Measurements from ENCODE around the gene DAB1.

The DAB1 gene

DNA sequence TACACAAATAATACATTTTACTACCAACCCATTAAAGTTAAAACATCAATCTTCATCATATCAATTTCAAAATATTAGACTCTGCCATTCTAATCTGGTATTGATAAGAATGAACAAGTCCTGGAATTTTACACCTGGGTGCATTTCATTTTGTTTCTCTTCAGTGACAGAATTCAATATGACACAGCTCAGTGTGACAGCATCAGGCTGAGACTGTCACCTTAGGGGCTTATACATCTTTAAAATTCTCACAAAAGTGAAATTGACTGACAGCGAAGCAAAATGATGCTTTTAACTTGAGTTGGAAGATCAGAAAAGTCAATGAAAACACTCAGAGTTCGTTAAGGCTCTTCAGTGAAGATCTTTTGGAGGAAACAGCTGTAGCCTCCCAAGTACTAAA lies 213.0 kb downstream of the DAB1 start:
- no peak overlapping the region for H3K27ac Mint-ChIP-seq
- no peaks in the 10 kb centered on the region for H3K4me1 Mint-ChIP-seq (ENCODE audit: low read depth)
- DNase-seq (ENCODE audit: low spot score): no peak
- no peaks in the 10 kb centered on the region for H3K27me3 Mint-ChIP-seq (ENCODE audit: low read depth)
- no peaks in the 10 kb centered on the region for H3K9me3 Mint-ChIP-seq
- H3K36me3 Mint-ChIP-seq (ENCODE audit: low read depth): no peaks in the 10 kb centered on the region
- H3K4me3 Mint-ChIP-seq: no peak overlapping the region

DNA sequence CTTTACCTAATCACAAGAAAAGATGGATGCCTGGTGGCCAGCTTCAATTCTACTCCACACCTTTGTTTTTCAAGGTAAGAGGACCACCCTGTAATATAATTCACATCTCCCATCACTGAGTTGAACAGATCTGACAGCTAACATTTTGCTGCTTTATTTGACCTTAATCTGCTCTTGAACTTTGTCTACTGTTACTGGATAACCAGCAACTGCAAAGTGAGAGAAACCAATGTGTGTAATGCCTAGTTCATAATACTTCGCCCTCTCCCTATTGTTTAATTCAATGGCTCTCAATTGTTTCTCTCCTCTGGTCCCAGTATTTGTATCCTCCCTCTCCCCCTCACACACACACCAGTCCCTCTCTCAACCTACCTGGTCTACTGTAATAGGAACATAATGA lies 214.4 kb downstream of the DAB1 start:
- Mint-ChIP-seq H3K4me1 (ENCODE audit: low read depth) (no peaks in the 10 kb centered on the region), H3K27me3 (ENCODE audit: low read depth) (no peaks in the 10 kb centered on the region), H3K9me3 (no peaks in the 10 kb centered on the region), H3K27ac (no peak overlapping the region), H3K36me3 (ENCODE audit: low read depth) (no peaks in the 10 kb centered on the region), H3K4me3 (no peak overlapping the region)
- DNase-seq (ENCODE audit: low spot score): no peak

DNA sequence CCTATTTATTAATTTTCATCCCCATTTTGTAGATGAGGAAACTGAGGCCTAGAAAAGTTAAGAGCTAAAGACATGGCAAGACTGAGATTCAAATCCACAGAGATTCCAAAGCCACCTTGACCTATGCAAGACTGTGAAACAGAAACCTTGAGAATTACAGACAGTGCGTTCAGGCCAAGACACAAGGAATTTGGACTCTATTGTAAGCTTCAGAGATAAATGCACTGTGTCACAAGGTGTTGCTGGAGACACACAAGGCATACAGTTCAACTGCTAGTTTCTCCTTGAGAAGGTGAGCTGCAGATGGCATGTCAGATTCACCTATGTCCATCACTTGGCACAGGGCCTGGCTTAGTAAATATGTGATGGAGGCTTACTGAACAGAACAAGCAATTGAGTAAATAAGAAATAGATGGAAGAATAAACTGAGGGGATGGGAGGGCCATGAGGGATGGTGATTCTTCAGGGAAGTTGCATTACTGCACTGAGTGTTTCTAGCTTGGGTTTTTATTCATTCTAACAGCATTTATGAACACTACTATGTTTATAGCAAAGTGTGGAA lies 215.0 kb downstream of the DAB1 start:
- Mint-ChIP-seq H3K9me3 (no peaks in the 10 kb centered on the region), H3K4me1 (ENCODE audit: low read depth) (no peaks in the 10 kb centered on the region), H3K4me3 (no peak overlapping the region), H3K27me3 (ENCODE audit: low read depth) (no peaks in the 10 kb centered on the region), H3K27ac (no peak overlapping the region), H3K36me3 (ENCODE audit: low read depth) (no peaks in the 10 kb centered on the region)
- DNase-seq (ENCODE audit: low spot score): no peak

DNA sequence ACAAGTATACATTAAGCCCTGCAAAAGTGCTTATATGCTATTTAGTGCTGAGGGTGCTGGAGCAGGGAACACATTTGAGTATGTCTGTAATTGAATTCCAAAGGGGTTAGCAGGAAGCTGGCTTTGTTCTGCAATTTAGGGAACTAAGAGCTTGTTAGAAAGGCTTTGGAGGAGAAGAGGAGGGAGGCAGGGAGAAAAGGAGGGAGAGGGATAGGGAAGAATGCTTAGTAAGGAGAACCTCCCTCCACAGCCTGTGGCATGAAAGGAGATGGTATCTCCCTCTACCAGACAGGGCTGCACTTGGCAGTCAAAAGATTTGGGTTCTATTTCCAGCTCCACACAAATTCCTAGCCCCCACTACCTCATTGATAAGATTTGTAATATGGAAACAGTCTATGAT lies 217.8 kb downstream of the DAB1 start:
- H3K27ac Mint-ChIP-seq: no peak overlapping the region
- no peak for DNase-seq (ENCODE audit: low spot score)
- H3K36me3 Mint-ChIP-seq (ENCODE audit: low read depth): no peaks in the 10 kb centered on the region
- H3K9me3 Mint-ChIP-seq: no peaks in the 10 kb centered on the region
- H3K4me1 Mint-ChIP-seq (ENCODE audit: low read depth): no peaks in the 10 kb centered on the region
- H3K4me3 Mint-ChIP-seq: no peak overlapping the region
- H3K27me3 Mint-ChIP-seq (ENCODE audit: low read depth): no peaks in the 10 kb centered on the region

DNA sequence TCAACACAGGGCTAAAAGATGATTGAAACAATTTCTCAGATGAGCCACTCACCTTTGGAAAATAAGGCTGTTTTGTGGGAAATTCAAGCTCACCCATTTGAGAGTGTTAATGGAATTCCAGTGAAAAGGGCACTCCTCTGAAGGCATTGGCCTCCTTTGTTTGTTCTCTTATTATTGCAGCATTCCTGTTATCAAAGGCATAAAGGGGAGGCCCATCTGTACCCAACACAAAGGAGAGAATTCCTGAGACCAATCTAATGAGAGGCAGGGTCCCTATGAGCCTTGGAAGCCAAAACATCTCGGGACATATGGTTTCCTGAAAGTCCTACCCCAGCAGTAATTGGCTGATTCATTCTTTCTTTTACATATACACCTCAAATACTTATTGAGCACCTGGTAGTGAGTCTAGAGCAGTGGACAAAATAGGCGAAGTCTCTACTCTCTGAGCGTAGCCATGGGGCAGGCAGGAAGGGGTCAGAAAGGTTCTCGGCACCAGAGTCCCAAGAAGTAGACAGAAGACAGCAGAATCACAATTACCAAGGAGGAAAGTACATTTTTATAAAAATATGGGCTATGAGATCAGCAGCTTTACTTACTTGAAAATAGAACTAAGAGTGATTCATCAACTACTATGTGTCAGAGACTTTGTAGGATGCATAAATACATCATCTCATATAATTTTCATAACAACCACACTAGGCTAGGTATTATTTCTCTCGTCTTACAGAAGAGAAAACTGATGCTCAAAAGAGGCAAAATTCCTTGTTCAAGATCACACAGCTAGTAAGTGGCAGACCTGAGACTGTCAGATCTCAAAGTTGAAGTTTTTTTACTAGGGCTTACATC lies 218.7 kb downstream of the DAB1 start:
- H3K4me1 Mint-ChIP-seq (ENCODE audit: low read depth): no peaks in the 10 kb centered on the region
- H3K9me3 Mint-ChIP-seq: no peaks in the 10 kb centered on the region
- no peaks in the 10 kb centered on the region for H3K36me3 Mint-ChIP-seq (ENCODE audit: low read depth)
- DNase-seq (ENCODE audit: low spot score): no peak
- H3K4me3 Mint-ChIP-seq: no peak overlapping the region
- H3K27me3 Mint-ChIP-seq (ENCODE audit: low read depth): no peaks in the 10 kb centered on the region
- no peak overlapping the region for H3K27ac Mint-ChIP-seq

DNA sequence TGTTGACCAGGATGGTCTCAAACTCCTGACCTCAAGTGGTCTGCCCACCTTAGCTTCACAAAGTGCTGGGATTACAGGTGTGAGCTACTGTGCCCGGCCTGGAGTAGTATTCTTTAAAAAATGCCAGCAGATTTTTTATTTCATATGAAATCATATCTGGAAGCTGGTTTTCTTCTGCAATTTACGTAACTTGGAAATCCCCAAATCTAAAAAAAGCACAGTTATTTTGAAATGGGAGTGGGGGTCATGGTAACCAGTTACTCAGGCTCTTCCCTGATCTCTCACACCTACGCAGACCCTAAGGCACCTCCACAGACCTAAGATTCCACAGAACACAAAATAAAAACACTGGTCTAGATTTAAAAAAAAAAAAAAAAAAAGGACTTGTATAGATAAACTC lies 219.8 kb downstream of the DAB1 start:
- H3K27me3 Mint-ChIP-seq (ENCODE audit: low read depth): no peaks in the 10 kb centered on the region
- H3K9me3 Mint-ChIP-seq: no peaks in the 10 kb centered on the region
- H3K36me3 Mint-ChIP-seq (ENCODE audit: low read depth): no peaks in the 10 kb centered on the region
- H3K4me1 Mint-ChIP-seq (ENCODE audit: low read depth): no peaks in the 10 kb centered on the region
- no peak overlapping the region for H3K4me3 Mint-ChIP-seq
- no peak overlapping the region for H3K27ac Mint-ChIP-seq
- DNase-seq (ENCODE audit: low spot score): no peak

DNA sequence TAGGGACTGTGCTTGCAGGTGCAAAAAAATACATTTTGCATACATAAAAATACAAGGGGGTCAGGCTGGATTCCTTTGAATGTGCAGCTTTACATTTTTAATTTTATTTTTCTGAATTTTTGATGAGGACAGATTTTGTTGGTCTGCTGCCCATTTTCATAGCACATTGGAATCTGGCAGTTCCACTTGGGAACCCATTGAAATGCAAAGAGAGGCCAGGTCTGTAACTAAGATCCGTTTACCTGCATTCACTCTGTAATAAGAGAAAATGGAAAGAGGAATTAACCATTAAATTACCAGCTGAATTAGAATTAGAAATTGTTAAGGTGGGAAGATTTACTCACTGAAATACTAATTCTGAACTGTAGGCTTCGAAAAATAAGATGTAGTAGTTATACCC lies 221.6 kb downstream of the DAB1 start:
- H3K4me3 Mint-ChIP-seq: no peak overlapping the region
- H3K27ac Mint-ChIP-seq: no peak overlapping the region

DNA sequence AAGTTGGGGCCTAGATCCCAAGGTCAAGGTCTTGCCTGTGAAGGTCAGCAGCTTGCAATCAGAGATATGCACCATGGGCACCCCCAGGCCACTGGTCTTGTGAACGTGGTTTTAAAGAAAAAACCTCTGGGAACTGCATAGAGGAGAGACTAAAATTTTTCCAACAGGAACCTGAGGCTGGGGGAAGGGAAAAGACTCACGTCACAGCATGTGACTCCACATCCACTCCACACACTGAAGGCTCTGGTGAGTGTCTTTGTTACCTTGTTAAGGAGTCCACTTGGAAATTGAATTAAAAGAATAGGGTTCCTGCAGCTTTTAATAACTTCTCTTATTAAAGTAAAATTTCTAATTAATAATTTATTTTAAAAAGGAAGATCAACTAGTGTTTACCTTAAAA lies 224.9 kb downstream of the DAB1 start:
- DNase-seq (ENCODE audit: low spot score): no peak
- Mint-ChIP-seq H3K36me3 (ENCODE audit: low read depth) (no peaks in the 10 kb centered on the region), H3K27me3 (ENCODE audit: low read depth) (no peaks in the 10 kb centered on the region), H3K9me3 (no peaks in the 10 kb centered on the region), H3K4me1 (ENCODE audit: low read depth) (no peaks in the 10 kb centered on the region), H3K27ac (no peak overlapping the region), H3K4me3 (no peak overlapping the region)

More for the DNA sequence above, 221.6 kb downstream of the DAB1 start:
- Mint-ChIP-seq H3K9me3 (no peaks in the 10 kb centered on the region), H3K36me3 (ENCODE audit: low read depth) (no peaks in the 10 kb centered on the region), H3K4me1 (ENCODE audit: low read depth) (no peaks in the 10 kb centered on the region), H3K27me3 (ENCODE audit: low read depth) (no peaks in the 10 kb centered on the region)
- no peak for DNase-seq (ENCODE audit: low spot score)

DNA sequence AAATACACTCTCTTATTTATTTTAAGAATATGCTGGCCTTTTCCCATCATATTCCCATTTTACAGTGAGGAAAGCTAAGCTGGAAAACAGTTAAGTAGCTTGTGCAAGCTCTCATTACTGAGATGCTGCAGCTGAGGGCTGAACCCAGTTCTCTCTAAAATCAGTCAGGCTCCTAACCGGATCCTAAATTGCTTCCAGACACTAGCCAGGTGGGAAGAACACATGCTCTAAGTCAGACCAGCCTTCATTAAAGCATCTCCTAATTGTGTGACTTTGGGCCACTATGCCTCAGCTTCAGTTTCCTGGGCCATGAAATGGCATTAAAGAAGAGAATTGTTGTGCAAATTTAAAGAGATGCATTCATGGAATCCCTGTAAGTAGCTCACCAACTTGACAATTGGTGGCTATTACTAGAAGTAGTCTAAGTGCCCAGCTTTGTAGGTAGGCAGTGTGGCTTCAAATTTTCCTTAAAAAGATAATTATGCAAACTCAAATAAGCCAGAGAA lies 228.4 kb downstream of the DAB1 start:
- H3K4me1 Mint-ChIP-seq (ENCODE audit: low read depth): no peaks in the 10 kb centered on the region
- H3K36me3 Mint-ChIP-seq (ENCODE audit: low read depth): no peaks in the 10 kb centered on the region
- DNase-seq (ENCODE audit: low spot score): no peak
- no peaks in the 10 kb centered on the region for H3K9me3 Mint-ChIP-seq
- H3K27ac Mint-ChIP-seq: no peak overlapping the region
- no peak overlapping the region for H3K4me3 Mint-ChIP-seq
- H3K27me3 Mint-ChIP-seq (ENCODE audit: low read depth): no peaks in the 10 kb centered on the region

DNA sequence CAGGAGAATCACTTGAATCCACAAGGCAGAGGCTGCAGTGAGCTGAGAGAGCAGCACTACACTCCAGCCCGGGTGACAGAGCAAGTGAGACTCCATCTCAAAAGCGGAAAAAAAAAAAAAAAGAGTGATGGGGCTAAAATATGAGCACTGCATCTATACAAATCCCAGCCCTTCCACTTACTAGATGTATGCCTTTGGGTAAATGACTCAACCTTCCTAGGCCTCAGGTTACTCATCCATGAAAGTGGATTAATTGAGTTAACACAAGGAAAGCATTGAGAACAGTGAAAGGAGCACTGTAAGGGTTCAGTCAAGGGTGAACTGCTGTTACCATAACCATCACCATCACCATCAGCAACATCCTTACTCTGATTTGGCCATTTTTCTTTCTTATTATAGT lies 231.6 kb downstream of the DAB1 start:
- Mint-ChIP-seq H3K27ac (no peak overlapping the region), H3K27me3 (ENCODE audit: low read depth) (no peaks in the 10 kb centered on the region), H3K4me1 (ENCODE audit: low read depth) (no peaks in the 10 kb centered on the region), H3K4me3 (no peak overlapping the region), H3K36me3 (ENCODE audit: low read depth) (no peaks in the 10 kb centered on the region), H3K9me3 (no peaks in the 10 kb centered on the region)
- no peak for DNase-seq (ENCODE audit: low spot score)

DNA sequence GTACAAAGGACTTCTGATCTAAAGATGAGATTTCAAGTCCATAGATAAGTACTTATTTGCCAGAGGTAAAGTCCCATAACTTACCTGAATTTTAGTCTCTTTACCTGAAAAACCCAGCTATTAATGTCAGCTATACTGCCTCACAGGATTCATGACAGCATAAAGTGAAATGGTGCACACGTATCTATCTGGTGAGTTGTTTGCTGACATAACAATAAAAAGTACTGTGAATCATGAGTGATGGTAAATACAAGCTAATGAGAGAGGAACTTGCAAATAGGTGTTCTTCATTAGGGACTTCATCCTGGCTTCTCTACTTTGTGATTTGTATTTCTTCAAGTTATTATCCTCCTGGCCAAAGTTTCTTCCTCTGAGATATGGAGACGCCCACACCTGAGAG lies 233.0 kb downstream of the DAB1 start:
- no peak overlapping the region for H3K4me3 Mint-ChIP-seq
- DNase-seq (ENCODE audit: low spot score): no peak
- no peaks in the 10 kb centered on the region for H3K9me3 Mint-ChIP-seq
- no peaks in the 10 kb centered on the region for H3K4me1 Mint-ChIP-seq (ENCODE audit: low read depth)
- H3K27me3 Mint-ChIP-seq (ENCODE audit: low read depth): no peaks in the 10 kb centered on the region
- no peaks in the 10 kb centered on the region for H3K36me3 Mint-ChIP-seq (ENCODE audit: low read depth)
- H3K27ac Mint-ChIP-seq: no peak overlapping the region

DNA sequence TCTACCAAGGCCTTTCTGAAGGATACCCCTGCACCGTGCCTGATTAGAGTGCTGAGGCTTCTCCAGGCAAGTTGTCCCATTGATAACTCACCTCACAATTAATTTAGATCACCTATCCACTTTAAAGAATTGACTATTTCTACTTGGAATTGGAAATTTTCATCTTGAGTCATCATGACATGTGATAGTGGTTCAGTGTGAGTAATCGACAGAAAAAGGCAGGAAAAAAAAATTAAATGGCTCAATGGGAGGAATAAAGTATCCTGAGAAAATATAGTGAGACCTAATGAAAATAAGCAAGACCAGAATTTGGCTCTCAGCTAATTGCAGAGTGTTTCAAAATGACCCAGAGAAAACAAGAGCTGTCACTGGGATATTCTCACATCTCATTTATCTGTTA lies 235.7 kb downstream of the DAB1 start:
- H3K4me3 Mint-ChIP-seq: no peak overlapping the region
- no peak overlapping the region for H3K27ac Mint-ChIP-seq
- no peaks in the 10 kb centered on the region for H3K9me3 Mint-ChIP-seq
- no peaks in the 10 kb centered on the region for H3K27me3 Mint-ChIP-seq (ENCODE audit: low read depth)
- DNase-seq (ENCODE audit: low spot score): no peak
- H3K4me1 Mint-ChIP-seq (ENCODE audit: low read depth): no peaks in the 10 kb centered on the region
- H3K36me3 Mint-ChIP-seq (ENCODE audit: low read depth): no peaks in the 10 kb centered on the region

DNA sequence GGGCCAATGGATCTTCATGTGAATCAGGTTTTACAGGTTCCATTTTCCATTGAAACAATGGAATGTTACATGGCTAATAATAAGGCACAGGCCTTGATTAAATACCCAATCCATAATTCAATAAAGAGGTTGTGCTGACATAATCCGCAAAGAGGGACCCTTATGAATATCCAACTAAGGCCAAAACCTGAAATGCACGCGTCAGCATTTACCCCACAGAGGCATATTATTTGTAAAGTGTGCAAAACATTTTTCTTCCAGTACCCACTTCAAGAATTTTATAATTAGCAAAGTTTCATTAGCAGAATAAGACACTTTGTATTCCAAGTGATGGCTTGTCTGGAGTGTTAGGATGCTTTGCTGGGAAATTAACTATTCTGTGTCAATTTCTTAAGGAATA lies 237.4 kb downstream of the DAB1 start:
- no peaks in the 10 kb centered on the region for H3K4me1 Mint-ChIP-seq (ENCODE audit: low read depth)
- no peaks in the 10 kb centered on the region for H3K36me3 Mint-ChIP-seq (ENCODE audit: low read depth)
- H3K27me3 Mint-ChIP-seq (ENCODE audit: low read depth): no peaks in the 10 kb centered on the region
- H3K27ac Mint-ChIP-seq: no peak overlapping the region
- H3K9me3 Mint-ChIP-seq: no peaks in the 10 kb centered on the region
- no peak for DNase-seq (ENCODE audit: low spot score)
- no peak overlapping the region for H3K4me3 Mint-ChIP-seq

DNA sequence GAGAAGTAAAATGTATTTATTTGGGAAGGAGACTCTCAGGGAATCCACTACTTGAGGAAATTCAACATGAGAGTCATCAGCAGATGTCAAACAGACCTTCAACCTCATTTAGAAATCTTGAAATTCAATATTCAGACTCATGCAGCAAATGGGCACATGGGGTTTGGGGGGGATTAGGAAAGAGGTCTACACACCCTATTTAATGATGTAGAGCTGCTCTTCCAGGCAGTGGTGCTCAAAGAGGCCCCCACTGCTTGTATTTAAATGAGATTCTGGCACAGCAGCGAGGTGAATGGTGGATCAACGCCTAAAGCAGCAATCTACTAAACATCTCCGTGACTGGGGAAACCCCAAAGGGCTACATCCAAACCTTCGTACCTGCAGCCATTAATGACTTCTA lies 244.9 kb downstream of the DAB1 start:
- no peak overlapping the region for H3K4me3 Mint-ChIP-seq
- peaks cover 8% of the 10 kb centered on the region for H3K9me3 Mint-ChIP-seq
- no peaks in the 10 kb centered on the region for H3K4me1 Mint-ChIP-seq (ENCODE audit: low read depth)

DNA sequence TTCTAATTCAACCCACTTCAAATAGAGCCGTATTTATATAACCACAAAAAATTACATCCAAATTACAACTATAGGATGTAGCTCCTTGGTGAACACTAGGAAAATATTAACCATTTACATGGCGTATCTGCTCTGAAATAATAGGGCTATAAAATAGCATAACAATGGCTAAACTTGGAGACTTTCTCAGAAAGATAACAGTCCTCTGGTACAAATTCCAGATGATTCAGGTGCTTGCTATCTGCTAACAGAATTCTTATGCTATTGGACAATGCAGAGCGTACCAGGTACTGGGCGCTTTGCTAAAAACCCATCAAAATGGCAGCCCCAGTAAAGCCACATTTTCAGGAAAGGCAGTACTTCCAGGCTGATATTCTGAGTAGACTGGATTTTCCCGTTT lies 248.4 kb downstream of the DAB1 start:
- no peaks in the 10 kb centered on the region for H3K4me1 Mint-ChIP-seq (ENCODE audit: low read depth)
- no peaks in the 10 kb centered on the region for H3K36me3 Mint-ChIP-seq (ENCODE audit: low read depth)
- H3K9me3 Mint-ChIP-seq: peaks cover 8% of the 10 kb centered on the region
- H3K27ac Mint-ChIP-seq: no peak overlapping the region
- no peak for DNase-seq (ENCODE audit: low spot score)
- no peaks in the 10 kb centered on the region for H3K27me3 Mint-ChIP-seq (ENCODE audit: low read depth)
- no peak overlapping the region for H3K4me3 Mint-ChIP-seq

More for the DNA sequence above, 244.9 kb downstream of the DAB1 start:
- Mint-ChIP-seq H3K36me3 (ENCODE audit: low read depth) (no peaks in the 10 kb centered on the region), H3K27me3 (ENCODE audit: low read depth) (no peaks in the 10 kb centered on the region), H3K27ac (no peak overlapping the region)
- DNase-seq (ENCODE audit: low spot score): no peak

Data from T-helper 2 cell treated with Interferon-gamma antibody and Interleukin-4, amounts not matched to agents 5 μg/mL and 100 μg/mL, for 36 hours (primary cell).